Measurements from ENCODE around the gene STRN4.
A peak's percentile ranks its signal among the peaks of the same experiment; 100 is the strongest.

STRN4 gene

DNA sequence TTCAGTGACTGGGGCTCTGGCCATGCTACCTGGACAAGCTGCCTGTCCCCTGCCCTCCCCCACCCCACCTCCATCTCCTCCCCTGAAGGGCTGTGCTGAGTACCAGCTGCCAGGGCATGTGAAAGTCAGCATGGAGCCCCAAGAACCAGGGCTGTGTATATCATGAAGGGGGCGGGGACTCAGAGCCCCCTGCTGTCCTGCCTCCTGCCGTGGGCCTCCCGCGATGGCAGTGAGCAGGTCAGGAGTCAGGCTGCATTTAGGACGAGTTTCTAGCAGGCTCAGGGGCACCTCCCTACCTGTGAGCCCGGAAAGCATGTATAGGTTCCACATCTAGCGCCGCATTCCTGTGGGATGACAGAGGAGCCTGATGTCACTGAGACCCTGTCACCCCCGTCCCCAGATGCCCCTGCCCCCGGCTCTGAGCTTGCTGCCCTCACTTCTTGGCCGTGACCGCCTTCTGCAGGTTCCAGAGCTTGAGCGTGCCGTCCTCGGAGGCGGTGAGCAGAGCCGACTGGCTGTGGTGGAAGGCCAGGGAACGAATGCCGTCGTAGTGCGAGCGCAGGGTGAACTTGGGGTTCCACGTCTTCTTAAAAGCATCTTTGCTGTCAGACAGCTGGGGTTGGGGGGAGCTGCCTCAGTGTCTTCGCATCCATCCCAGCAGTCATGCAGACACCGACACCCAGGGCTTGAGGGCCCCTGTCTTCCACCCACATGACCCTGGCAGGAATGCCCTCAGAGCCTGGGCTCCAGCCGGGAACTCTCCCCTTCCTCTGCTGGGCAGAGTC lies 21.0 kb downstream of the STRN4 start:
- DNase-seq (ENCODE audit: low read depth) = no peak

DNA sequence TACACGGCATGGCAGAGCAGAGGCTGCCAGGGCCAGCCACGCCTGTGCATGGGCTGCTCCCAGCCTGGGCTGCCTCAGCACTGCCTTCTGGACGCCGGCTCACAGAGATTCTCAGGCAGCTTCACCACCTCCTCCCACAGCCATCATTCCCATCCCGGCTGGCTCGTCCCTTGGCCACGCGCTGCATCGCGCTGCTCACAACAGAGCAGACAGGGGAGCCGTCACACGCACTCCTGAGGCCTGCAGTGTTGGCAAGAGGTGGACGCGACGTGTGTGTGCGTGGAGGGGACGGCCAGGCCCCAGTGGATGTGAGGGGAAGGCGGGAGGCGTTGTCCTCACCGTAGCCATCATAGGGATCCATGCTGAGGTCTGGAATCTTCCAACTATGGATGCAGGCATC lies 21.8 kb downstream of the STRN4 start:
- no peak for DNase-seq (ENCODE audit: low read depth)

DNA sequence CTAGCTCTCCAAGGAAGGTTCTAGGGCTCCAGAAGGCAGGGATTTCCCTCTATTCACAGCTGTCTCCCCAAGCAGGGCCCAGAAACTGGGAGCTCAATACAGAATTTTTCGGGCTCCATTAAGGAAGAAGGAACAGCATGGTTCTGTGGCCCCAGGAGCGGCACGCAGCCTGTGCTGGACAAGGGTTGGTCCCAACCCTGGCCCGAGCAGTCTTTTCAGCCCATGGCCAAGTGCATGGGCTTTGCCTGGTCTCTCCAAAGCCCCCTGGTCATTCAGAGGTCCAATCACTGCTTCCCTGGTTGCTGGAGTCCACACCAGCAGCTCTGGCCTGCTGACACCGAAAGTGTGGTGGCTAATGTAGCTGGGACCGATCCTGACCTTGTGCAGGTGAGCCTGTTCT lies 22.8 kb downstream of the STRN4 start:
- no peak for DNase-seq (ENCODE audit: low read depth)

DNA sequence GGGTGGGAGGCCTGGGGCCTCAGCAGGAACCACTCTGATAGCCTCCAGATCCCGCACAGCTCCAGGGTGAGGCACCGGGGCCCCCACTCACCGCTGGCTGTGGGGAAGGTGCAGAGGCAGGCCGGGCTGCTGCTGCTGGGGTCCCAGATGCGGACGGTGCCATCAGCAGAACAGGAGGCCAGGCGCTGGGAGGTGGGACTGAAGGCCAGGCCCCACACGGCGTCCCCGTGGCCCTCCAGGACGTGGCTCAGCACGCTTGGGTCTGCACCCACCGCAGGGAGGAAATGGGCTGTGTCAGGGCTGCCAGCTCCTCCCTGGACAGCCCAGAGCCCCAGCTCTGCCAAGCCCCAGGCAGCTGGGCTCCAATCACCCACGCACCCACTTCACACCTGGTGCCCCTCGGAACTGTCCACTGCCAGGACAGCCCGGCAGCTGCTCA lies 23.2 kb downstream of the STRN4 start:
- no peak for DNase-seq (ENCODE audit: low read depth)

DNA sequence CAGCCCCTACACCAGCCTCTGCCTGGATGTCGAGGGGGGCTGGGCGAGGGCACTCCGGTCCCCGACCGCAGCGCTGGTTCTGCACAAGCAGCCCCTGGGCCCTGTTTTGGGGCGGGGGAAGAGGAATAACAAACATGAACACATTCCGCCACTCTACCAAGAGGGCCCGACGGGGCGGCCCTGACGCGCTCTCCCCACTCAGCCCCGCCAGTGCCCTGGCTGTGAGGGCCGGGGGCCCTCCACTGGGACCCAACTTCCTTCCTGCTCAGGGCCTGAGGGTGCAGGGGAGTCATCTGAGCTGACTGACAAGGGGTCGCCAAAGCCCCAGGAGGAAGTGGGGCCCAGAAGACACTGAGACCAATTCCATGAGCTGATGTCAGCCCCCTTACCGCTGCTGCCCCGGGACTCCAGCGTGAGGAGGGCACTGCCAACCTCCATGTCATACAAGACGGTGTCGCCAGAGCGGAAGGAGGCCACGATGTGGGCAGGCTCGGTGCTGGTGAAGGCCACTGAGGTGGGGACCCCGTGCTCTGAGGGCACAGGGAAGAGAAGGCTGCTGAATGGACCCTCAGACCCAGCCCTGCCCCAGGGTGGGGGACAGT lies 23.7 kb downstream of the STRN4 start:
- DNase-seq (ENCODE audit: low read depth) = no peak

DNA sequence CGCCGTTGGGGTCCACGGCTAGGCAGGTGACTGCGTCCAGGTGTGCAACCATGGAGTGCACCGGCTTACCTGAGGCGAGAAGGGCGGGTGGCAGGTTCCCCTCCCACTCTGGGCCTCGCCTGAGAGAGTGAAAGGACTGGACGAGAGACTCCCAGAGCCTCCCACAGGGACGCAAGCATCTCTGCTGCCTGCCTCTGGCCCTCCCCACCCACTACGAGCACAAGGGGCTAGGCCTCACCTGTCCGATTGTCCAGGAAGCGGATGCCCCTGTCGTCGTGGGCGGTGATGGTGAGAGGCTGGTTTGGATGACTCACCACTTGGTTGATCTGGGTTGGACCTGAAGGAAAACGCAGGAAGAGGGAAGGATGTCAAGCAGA lies 24.3 kb downstream of the STRN4 start:
- no peak for DNase-seq (ENCODE audit: low read depth)

DNA sequence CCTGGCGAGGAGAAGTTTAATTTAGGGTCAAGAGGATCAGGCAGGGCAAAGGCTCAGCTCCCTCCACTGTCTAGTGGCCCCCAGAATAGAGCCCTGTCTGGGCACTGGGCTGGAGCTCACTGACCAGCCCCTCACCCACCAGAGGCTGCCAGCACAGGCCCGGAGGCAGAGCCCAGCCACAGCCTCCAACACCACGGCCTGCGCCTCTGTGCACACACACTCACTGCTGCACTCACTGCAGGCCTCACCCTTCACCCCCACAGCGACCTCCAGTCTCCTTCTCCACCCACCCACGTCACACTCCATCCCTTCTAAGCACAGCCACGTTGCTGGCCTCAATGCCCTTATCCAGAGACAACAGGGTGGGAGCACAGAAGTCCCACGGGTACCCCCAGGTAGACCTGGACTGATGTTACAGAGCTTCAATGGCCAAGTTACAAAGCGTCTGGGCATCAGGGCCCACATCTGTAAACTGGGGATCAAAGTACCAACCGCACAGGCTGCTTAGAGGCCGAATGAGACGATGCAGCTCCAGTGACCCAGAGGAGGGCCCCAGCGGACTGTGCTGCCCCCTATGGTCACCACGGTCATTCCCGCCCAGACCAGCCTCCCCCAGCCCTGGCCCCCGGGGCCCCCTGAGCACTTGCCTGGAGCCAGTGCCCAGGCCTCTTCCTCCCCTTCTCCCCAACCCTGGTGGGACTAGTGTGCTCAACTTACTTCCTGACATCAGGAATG lies 24.8 kb downstream of the STRN4 start:
- no peak for DNase-seq (ENCODE audit: low read depth)

DNA sequence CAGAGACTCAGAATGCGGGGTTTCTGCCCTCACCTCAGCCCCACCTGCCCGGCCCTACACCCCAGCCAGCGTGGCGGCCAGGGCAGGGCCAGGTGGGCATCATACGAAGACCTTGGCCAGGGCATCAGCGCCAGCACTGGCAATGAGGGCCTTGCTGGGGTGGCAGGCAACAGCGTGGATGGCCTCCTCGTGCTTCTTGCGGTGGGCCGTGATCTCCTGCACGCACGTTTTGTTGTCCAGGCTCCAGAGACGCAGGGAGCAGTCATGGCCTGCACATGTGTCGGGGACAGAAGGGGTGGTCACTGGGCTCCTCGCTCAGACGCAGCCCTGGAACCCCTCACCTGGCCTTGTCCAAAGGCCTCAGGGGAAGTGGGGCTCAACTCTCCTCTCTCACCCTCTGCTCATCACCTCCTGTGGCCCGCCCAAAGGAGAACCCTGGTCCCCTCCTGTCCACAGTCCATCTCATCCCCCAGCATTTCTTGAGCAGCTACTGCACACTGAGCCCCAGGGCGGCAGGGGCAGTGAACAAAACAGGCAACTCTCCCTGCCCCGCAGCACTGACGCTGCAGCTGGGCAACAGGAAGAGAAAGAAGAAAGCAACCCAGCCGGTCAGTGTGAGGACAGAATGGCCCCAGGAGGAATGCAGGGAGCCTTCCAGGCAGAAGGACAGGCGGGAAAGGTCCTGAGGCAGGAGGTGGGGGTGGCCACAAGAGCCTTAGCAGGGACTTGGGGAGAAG lies 25.6 kb downstream of the STRN4 start:
- DNase-seq (ENCODE audit: low read depth) = no peak

DNA sequence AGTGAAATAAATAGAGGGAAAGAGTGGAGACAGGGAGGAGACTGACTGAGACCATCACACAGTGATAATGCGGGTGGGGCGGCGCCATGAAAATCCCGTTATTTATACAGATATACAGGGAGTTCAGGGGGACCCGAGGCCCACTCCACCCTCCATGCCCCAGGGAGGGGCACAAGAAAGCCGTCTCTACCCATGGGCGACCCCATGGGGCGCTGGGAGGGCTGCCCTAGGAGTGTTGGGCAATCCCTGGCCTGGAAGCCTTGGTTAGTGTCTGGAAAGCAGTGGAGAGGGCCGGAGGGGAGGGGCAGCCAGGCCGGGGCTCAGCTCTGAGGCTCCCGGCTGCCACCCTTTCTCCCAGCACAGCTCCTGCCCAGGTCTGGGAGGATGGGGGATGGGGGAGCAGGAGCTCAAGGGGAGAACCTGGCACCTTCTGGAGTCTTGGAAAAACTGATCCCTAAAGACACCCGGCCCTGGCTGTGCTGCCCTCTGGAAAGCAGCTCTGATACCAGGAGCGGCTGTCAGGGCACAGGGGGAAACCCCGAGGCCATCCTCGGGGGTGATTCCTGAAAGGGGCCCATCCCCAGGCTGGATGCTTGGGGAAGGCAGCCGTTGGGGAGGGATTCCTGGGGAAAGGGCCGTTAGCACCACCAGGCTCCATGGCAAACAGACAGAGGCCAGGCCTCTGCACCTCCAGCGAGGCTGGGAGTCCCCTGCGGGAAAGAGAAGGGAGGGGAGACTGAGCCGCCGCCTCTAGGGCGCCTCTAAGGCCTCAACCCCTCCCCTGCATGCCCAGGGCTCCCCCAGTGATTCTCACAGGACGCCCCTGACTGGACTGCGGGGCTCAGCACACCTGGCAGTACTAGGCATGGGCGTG lies 26.4 kb downstream of the STRN4 start:
- no peak for DNase-seq (ENCODE audit: low read depth)

DNA sequence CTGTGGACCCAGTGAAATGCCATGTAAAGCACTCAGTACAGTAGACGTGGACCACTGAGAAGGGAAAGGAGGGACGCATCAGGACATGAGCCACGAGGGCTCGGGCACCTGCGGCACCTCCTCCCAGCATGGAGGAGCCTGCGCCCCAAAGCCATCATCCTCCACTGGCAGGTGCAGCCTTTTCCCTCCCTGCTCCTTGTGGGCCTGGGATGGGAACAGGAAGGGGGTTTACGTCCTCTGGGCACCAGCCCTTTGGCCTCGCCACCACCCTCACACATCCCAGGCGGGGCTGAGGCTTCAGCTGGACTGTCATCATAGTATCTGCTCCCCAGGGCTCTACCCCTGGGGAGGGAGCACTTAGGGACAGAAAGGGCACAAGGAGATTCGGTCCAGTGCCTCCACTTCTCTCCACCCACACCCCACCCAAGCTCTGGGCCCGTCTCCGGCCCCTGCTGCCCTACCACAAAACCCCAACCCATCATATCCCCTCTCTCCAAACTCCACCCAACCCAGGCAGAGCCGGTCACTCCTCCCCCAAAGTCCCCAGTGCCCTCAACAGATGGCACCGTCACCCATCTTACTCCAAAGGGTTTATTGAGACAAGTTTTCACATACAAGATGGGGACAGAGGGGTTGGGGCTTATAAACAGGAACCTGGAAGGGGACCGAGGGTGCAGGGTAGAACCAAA lies 27.2 kb downstream of the STRN4 start:
- DNase-seq (ENCODE audit: low read depth) = no peak

DNA sequence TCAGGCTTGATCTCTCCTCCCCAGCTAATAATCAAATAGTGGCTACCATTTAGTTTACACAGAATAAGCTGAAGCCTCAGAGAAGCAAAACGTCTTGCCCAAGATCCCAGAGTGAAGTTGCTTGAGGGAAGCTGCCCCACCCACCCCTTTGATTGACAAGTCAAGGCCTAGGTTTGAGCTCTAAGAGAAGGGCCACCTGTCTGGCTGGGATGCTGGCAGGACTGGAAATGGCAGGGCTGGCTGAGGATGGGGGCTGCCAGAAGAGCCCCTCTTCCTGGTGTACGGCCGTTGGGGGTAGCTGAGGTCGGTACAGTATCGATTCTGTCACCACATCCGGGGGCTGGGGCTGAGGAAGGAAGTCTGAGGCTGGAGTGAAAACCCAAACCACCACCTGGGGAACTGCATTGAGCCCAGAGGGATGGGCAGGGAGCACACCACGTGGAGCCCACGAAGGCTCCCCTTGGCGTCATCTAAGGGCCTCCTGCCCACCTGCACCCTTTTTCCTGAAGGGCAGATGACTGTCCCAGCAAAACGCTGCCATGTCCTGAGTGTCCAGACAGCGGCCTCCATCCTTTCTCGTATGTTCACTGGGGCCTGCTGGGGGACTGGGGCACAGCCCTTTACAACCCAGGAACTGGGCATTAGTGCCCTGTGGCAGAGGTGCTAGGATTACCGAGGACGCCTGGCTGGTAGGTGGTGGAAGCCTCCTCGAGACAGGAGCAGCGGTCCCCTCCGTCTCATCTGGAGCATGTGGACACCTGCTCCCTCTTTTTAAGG lies 27.9 kb downstream of the STRN4 start:
- DNase-seq (ENCODE audit: low read depth) = no peak

DNA sequence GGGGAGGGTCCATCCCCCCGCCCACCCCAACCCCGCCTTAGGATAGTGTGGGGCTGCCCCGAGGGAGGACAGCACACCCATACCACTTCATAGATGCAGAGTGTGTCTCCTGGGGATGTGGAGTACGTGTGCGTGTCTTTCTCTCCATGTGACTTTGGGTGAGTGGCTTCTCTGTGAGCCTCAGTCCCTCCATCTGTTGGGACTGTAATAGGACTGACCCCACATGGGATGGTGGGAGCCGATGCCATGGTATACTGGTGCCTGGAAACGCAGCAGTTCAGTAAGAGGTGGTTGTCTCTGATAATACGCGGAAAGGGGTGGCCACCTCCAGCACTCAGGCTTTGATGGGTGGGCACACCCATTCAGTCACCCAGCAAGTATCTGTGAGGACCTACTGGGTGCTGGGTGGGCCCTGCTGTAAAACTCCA lies 28.5 kb downstream of the STRN4 start:
- DNase-seq (ENCODE audit: low read depth) = no peak

DNA sequence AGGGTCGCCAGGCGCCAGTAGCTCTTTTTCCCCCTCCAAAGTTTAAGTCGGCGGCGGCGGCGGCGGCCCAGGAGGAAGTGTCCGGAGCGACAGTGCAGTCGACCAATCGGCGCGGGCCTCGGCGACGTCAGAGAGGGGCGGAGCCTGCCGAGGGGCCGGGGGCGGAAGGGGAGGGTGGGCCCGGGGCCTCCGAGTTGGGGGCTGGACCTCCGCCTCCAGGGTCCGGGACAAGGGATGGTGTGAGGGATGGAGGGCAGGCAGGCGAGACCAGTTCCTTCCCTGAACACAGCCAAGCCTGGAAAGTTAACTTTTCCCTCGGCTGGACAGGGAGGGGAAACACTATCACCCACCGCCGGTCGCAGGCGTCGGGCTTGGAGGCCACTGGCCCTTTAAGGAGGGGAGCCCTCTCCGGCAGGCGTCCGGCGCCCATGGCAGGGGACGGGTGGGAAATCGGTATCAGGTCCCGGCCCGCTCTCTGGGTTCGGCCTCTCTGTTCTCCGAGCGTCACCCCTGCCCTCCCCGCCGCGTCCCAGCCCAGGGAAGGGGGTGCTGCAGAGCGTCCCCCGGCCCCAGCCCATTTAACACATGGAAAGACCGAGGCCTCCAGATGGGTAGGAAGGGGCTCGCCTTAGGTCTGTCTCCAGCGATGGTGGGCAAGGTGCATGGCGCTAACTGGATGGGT lies 29.1 kb downstream of the STRN4 start, which contains the start of gene PRKD2:
TSS of gene PRKD2 (minus strand) at position 81 of the 682 bp plus-strand sequence. CDS start 744 bp downstream, outside the sequence.
- DNase-seq (ENCODE audit: low read depth) = peak; percentile 61

DNA sequence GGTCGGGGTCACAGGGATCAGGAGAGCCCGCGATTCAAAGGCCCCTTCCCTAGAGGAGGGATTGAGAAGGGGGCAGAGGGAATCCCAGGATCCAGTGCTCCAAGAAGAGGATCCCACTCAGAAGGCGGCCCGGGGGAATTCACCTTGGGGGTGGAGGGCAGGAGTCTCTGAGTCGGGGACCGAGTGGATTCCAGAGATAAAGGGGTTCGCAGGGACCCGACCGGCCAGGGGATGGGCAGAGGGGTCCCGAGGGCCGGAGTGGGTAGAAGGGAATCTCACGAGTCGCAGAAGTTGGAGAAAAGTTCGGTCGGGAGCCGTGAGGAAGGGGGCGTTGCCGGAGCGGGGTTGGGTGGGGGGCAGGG lies 29.6 kb downstream of the STRN4 start:
- no peak for DNase-seq (ENCODE audit: low read depth)

DNA sequence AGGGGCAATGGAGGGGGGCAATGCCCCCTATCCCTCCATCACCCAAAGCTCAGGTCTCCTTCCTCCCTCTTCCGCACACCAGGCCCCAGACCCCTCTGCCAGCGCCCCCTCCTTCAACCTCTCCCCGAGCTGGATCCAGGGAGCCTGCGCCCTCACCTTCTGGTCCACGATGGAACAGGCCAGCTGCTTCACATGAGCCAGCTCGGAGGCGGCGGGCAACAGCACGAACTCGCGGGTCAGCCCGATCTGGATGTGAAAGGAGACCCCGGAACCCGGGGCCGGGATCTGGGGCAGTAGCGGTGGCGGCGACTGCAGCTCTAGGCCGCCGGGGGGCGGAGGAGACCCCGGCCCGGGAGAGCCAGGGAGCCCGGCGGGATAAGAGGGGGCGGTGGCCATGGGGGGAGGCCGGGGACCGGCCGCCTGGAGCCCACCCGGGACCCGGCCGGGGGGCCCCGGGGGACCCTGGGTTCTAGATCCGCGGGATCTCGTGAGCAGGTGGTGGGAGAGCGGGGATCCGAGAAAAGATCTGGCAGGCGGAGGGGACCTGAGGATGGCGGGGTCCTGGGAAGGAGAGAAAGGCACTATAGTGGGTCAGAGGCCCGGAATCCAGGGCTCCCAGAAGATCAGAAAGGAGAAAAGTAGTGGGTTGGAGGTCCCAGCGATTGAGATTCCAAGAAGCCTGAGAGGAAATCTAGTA lies 30.1 kb downstream of the STRN4 start:
- DNase-seq (ENCODE audit: low read depth) = no peak

DNA sequence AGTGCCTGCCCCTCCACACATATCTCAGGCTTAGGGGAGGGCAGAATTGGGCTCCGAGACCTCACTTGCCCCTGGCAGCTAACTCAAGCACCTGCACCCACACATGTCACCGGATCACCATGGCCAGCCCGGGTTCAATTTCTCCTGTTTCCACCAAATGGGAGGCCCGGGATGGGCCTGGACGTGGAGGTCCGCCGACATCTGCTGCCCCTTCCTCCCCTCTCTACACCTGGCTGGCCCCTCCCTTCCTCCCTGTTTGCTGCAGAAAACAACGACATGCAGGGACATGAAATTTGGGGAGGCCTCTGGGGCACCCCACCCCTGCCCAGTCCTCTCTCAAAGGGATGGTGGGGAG lies 30.7 kb downstream of the STRN4 start:
- no peak for DNase-seq (ENCODE audit: low read depth)

DNA sequence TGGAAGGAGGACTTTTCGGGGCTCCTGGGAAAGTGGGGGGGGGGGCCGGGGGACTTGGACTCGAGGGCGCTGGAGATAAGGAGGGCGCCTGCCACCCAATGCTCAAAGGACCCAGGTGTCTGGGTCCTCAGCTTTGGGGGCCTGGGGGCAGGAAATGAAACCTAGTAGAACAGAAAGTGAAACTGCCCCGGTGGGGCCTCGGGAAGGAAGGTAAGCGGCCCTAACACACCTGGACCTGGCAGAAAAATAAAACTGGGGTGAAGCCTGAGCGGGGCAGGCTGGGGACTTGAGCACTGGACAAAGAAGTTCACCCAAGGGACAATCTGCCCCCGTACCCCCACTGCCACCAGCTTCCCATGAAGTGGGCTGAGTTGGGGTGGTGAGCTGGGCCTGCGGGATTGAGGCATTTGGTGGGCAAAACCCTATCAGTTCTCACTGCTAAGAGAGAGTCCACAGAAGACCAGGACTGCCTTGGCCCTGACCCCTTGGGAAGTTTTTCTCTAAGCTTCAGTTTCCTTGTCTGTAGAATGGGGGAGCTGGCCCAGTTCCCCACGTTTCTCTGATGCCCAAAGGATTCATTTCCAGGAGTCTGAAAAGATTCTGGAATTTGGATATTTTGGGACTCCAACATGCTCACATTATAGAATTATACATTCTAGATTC lies 31.7 kb downstream of the STRN4 start:
- DNase-seq (ENCODE audit: low read depth) = no peak

DNA sequence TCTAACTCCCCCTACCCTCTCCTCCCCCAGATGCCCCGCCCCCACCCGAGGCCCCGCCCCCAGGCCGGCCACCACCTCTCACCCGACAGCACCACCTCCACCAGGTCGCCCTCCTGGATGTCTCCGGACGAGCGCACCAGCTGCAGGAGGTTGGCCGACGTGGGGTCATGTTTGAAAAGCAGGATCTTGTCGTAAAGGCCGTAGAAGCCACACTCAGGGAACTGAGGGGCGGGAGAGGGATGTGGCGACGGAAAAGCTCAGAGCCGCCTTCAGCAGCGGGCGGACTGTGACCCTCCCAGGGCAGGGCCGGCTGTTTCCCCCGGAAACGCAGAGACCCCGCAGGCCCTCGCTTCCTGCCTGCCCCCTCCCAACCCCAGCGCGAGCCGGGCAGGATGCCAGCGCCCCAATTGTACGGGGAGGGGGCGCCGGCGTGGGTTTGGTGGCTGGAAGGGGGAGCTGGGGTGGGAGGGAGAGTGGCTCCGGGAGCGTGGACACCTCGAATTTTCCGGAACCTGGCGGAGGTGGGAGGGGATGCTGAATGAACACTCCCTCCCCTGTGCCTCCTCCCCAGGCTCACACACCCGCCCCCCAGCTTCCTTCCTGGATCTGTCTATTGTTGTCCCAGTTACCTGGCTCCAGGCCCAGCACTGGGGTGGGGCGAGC lies 32.3 kb downstream of the STRN4 start:
- DNase-seq (ENCODE audit: low read depth) = peak; percentile 82
